ENCODE data around the gene TAP1.

DNA sequence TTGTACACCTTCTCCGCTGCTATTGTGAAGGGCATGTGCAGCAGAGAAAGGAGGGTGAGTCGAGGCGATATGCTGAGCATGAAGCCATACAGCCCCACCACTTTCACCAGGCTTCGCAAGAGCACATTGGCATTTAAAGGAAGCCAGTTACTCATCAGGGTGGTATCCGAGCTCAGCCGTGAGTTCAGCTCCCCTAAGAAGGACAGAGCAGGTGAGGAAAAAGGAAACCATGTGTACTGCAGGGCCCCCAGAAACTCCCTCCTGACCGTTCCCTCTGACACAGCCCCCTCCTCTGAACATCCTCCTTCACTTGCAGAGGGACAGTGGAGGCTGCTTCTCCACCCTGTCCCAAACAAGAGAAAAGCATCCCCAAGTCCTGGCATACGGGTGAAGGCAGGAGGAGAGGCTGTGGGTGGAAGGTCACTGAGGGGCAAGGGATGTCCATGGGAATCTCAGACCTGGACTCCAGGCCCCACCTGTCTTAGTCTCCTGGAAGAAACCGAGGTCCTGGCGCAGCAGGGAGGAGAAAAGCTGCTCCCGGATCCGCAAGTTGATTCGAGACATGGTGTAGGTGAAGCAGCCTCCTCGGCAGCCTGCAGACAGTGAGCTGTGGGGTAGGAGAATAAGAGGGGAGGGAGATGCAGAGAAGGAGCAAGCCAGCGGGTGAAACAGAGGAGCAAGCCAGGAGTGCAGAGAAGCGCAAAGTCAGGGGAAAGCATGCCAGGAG is 18.2 kb downstream of the TAP1 start:
- TF ChIP-seq, protein P1, sequence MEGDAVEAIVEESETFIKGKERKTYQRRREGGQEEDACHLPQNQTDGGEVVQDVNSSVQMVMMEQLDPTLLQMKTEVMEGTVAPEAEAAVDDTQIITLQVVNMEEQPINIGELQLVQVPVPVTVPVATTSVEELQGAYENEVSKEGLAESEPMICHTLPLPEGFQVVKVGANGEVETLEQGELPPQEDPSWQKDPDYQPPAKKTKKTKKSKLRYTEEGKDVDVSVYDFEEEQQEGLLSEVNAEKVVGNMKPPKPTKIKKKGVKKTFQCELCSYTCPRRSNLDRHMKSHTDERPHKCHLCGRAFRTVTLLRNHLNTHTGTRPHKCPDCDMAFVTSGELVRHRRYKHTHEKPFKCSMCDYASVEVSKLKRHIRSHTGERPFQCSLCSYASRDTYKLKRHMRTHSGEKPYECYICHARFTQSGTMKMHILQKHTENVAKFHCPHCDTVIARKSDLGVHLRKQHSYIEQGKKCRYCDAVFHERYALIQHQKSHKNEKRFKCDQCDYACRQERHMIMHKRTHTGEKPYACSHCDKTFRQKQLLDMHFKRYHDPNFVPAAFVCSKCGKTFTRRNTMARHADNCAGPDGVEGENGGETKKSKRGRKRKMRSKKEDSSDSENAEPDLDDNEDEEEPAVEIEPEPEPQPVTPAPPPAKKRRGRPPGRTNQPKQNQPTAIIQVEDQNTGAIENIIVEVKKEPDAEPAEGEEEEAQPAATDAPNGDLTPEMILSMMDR (IDR thresholded peaks at IDR 0.05) = no peak
- TF ChIP-seq, protein P2, sequence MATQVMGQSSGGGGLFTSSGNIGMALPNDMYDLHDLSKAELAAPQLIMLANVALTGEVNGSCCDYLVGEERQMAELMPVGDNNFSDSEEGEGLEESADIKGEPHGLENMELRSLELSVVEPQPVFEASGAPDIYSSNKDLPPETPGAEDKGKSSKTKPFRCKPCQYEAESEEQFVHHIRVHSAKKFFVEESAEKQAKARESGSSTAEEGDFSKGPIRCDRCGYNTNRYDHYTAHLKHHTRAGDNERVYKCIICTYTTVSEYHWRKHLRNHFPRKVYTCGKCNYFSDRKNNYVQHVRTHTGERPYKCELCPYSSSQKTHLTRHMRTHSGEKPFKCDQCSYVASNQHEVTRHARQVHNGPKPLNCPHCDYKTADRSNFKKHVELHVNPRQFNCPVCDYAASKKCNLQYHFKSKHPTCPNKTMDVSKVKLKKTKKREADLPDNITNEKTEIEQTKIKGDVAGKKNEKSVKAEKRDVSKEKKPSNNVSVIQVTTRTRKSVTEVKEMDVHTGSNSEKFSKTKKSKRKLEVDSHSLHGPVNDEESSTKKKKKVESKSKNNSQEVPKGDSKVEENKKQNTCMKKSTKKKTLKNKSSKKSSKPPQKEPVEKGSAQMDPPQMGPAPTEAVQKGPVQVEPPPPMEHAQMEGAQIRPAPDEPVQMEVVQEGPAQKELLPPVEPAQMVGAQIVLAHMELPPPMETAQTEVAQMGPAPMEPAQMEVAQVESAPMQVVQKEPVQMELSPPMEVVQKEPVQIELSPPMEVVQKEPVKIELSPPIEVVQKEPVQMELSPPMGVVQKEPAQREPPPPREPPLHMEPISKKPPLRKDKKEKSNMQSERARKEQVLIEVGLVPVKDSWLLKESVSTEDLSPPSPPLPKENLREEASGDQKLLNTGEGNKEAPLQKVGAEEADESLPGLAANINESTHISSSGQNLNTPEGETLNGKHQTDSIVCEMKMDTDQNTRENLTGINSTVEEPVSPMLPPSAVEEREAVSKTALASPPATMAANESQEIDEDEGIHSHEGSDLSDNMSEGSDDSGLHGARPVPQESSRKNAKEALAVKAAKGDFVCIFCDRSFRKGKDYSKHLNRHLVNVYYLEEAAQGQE (IDR thresholded peaks at IDR 0.05; ENCODE audit: insufficient read depth in 1 of 2, low read depth in 2 of 2, low read length in 1 of 2) = no peak
- TF ChIP-seq SIN3A (IDR thresholded peaks at IDR 0.05; ENCODE audit: borderline replicate concordance, insufficient read depth, low read depth, low read length) = no peak

All from Panc1 (cell line).